HCT116 (cell line): ENCODE measurements around the gene HERPUD2.

ENCODE experiments used
- CTCF ChIP-seq, 3 experiments: fragments of 200-600 bp in 1 of 3; sonication (generic) in 1 of 3; IDR thresholded peaks in 2 of 3; conservative IDR thresholded peaks in 1 of 3; 2 replicates each; pipeline ENCODE4 v1.5.1; 2012 to 2017; ENCODE audit warnings: low read depth in 2 of 3, low read length in 2 of 3, antibody characterized with exemption in 1 of 3, borderline replicate concordance in 1 of 3, control low read depth in 1 of 3, mild to moderate bottlenecking in 1 of 3, mixed read lengths in 1 of 3, mixed run types in 1 of 3, moderate library complexity in 1 of 3; ENCODE audit not compliant: insufficient read depth in 1 of 3
- EZH2 ChIP-seq: fragments of 200-600 bp; sonication (generic); IDR thresholded peaks from 2 replicates; pipeline ENCODE4 v1.6.1; 2017; ENCODE audit warnings: antibody characterized with exemption, mixed run types
- JUND ChIP-seq: IDR thresholded peaks from 2 replicates; pipeline ENCODE4 v1.6.1; 2012
- RAD21 ChIP-seq: IDR thresholded peaks from 2 replicates; pipeline ENCODE4 v1.6.1; 2012; ENCODE audit warnings: low read depth, mild to moderate bottlenecking
- SIN3A ChIP-seq: IDR thresholded peaks from 2 replicates; pipeline ENCODE4 v1.6.1; 2012; ENCODE audit warnings: low read depth
- SRF ChIP-seq: IDR thresholded peaks from 2 replicates; pipeline ENCODE4 v1.6.1; 2012; ENCODE audit warnings: low read depth
- TCF7L2 ChIP-seq: IDR thresholded peaks from 2 replicates; pipeline ENCODE4 v1.7.0; 2011; ENCODE audit warnings: borderline replicate concordance, inconsistent platforms; ENCODE audit not compliant: insufficient read depth, insufficient read length; ENCODE audit errors: extremely low read depth

GRCh38 chr7:35604595-35604994 is 90.3 kb downstream of the HERPUD2 start:
- no peak for TF ChIP-seq EZH2
- no peak for TF ChIP-seq SRF
- no peak for TF ChIP-seq TCF7L2
- no peak for TF ChIP-seq CTCF (IDR thresholded peaks at IDR 0.05 in 2 of 3, conservative IDR thresholded peaks at IDR 0.05 in 1 of 3; ENCODE audit: borderline replicate concordance in 1 of 3, insufficient read depth in 1 of 3, low read depth in 2 of 3, low read length in 2 of 3)
- no peak for TF ChIP-seq RAD21
- no peak for TF ChIP-seq SIN3A
- TF ChIP-seq JUND = no peak
